Endodermal cell (in vitro differentiated cells): Measurements from ENCODE around the gene SEZ6L. TPM values are rescaled to one million over a fixed set of nuclear protein-coding genes. Genes with fewer than 3 reads are reported as not detected.

Source experiments
- DNase-seq: peaks from one replicate; pipeline ENCODE4 v3.0.0-alpha.2; 2017
- H3K27ac ChIP-seq: 2 replicates; pipeline ENCODE4 v1.5.1; 2013; ENCODE audit warnings: mild to moderate bottlenecking, low read depth, low read length, moderate library complexity
- H3K27me3 ChIP-seq: 2 replicates; pipeline ENCODE4 v1.6.1; 2013; ENCODE audit warnings: mild to moderate bottlenecking, low read length, moderate library complexity; ENCODE audit not compliant: insufficient read depth, control insufficient read depth, poor library complexity, severe bottlenecking
- H3K36me3 ChIP-seq: 2 replicates; pipeline ENCODE4 v1.7.0; 2013; ENCODE audit warnings: mild to moderate bottlenecking, low read length, moderate library complexity; ENCODE audit not compliant: control insufficient read depth, insufficient read depth
- H3K4me1 ChIP-seq: one replicate; pipeline ENCODE4 v1.7.0; 2013; ENCODE audit warnings: low read length; ENCODE audit not compliant: control insufficient read depth, insufficient read depth
- H3K4me3 ChIP-seq: 2 replicates; pipeline ENCODE4 v1.5.1; 2013; ENCODE audit warnings: mild to moderate bottlenecking, low read length, moderate library complexity
- H3K9ac ChIP-seq: 2 replicates; pipeline ENCODE4 v1.6.1; 2013; ENCODE audit warnings: mild to moderate bottlenecking, low read length, moderate library complexity; ENCODE audit not compliant: poor library complexity, severe bottlenecking; ENCODE audit errors: extremely low read depth
- H3K9me3 ChIP-seq: 2 replicates; pipeline ENCODE4 v1.6.1; 2013; ENCODE audit warnings: mild to moderate bottlenecking, low read length, moderate library complexity; ENCODE audit not compliant: control insufficient read depth
- H3K27ac Mint-ChIP-seq: 2 replicates; pipeline ENCODE4 v1.8.0; 2020; ENCODE audit warnings: mixed read lengths
- H3K27me3 Mint-ChIP-seq: 2 replicates; pipeline ENCODE4 v1.8.0; 2021; ENCODE audit warnings: mild to moderate bottlenecking, mixed read lengths; ENCODE audit not compliant: insufficient read depth
- H3K36me3 Mint-ChIP-seq: 2 replicates; pipeline ENCODE4 v1.8.0; 2020; ENCODE audit warnings: low read depth, mixed read lengths
- H3K4me1 Mint-ChIP-seq: 2 replicates; pipeline ENCODE4 v1.8.0; 2020; ENCODE audit warnings: mixed read lengths
- H3K4me3 Mint-ChIP-seq: 2 replicates; pipeline ENCODE4 v1.8.0; 2020; ENCODE audit warnings: mild to moderate bottlenecking, moderate library complexity, mixed read lengths
- H3K9me3 Mint-ChIP-seq: 2 replicates; pipeline ENCODE4 v1.8.0; 2020; ENCODE audit warnings: mild to moderate bottlenecking, mixed read lengths
- CTCF ChIP-seq: fragments of 200-600 bp; sonication (generic); conservative IDR thresholded peaks from 2 replicates; pipeline ENCODE4 v1.5.0; 2021; ENCODE audit warnings: antibody characterized with exemption, mild to moderate bottlenecking
- WGBS, 2 experiments: methylation state at CpG; one replicate each; pipeline versions ENCODE4 v1.1.5 to v1.1.7; 2013; ENCODE audit warnings: missing lambda C conversion rate in 2 of 2, mixed read lengths in 1 of 2; ENCODE audit not compliant: insufficient coverage in 1 of 2, insufficient read length in 1 of 2; 5-methylcytosine and 5-hydroxymethylcytosine counted together
- total RNA-seq, 2 donors: library from RNA; stranded (reverse); fragmentation: NEBNext Ultra II Directional in 1 of 2; extraction: Animal tissue kit (Norgen Biotek cat#: 25700) in 1 of 2; gene quantifications; 2 replicates in 1 of 2; 3 replicates in 1 of 2; pipeline ENCODE4 v1.2.1, GENCODE V29; 2021

The SEZ6L gene
- total RNA-seq, 2 donors from 2014 or later, result 32.1 to 39.4 TPM

GRCh38 chr22:26302726-26303125, 133.5 kb downstream of the SEZ6L start:
- no peaks in the 10 kb centered on the region for H3K9me3 Mint-ChIP-seq
- Histone ChIP-seq H3K9ac (no peak overlapping the region), H3K36me3 (no peaks in the 10 kb centered on the region), H3K27ac (no peak overlapping the region), H3K27me3 (no peaks in the 10 kb centered on the region), H3K4me3 (no peak overlapping the region), H3K4me1 (no peaks in the 10 kb centered on the region), H3K9me3 (no peaks in the 10 kb centered on the region)
- 94 to 100% methylated on average over 3 to 4 of the region's 4 CpGs for WGBS, 2 experiments
- H3K4me1 Mint-ChIP-seq, result no peaks in the 10 kb centered on the region
- no peak overlapping the region for H3K27ac Mint-ChIP-seq
- H3K36me3 Mint-ChIP-seq, result peaks cover 14% of the 10 kb centered on the region
- peaks cover 4% of the 10 kb centered on the region for H3K27me3 Mint-ChIP-seq
- no peak for DNase-seq
- no peak for TF ChIP-seq CTCF
- no peak overlapping the region for H3K4me3 Mint-ChIP-seq

GRCh38 chr22:26303475-26303874, 134.2 kb downstream of the SEZ6L start:
- no peak overlapping the region for H3K27ac Mint-ChIP-seq
- no peaks in the 10 kb centered on the region for H3K4me1 ChIP-seq
- H3K27ac ChIP-seq, result no peak overlapping the region
- no peak overlapping the region for H3K9ac ChIP-seq
- H3K9me3 ChIP-seq, result no peaks in the 10 kb centered on the region
- WGBS, 2 experiments, result 87 to 93% methylated on average over 3 to 4 of the region's 4 CpGs
- peaks cover 4% of the 10 kb centered on the region for H3K27me3 Mint-ChIP-seq
- H3K4me3 ChIP-seq, result no peak overlapping the region
- H3K4me1 Mint-ChIP-seq, result no peaks in the 10 kb centered on the region
- H3K27me3 ChIP-seq, result no peaks in the 10 kb centered on the region
- DNase-seq, result no peak
- no peak overlapping the region for H3K4me3 Mint-ChIP-seq
- no peaks in the 10 kb centered on the region for H3K36me3 ChIP-seq
- TF ChIP-seq CTCF, result no peak
- no peaks in the 10 kb centered on the region for H3K9me3 Mint-ChIP-seq
- peaks cover 14% of the 10 kb centered on the region for H3K36me3 Mint-ChIP-seq

- Histone ChIP-seq H3K27me3 (no peaks in the 10 kb centered on the region), H3K4me1 (no peaks in the 10 kb centered on the region), H3K9ac (no peak overlapping the region), H3K4me3 (no peak overlapping the region), H3K36me3 (no peaks in the 10 kb centered on the region), H3K27ac (no peak overlapping the region), H3K9me3 (no peaks in the 10 kb centered on the region)
- DNase-seq, result no peak
- TF ChIP-seq CTCF, result no peak
- Mint-ChIP-seq H3K9me3 (no peaks in the 10 kb centered on the region), H3K4me1 (no peaks in the 10 kb centered on the region), H3K27ac (no peak overlapping the region), H3K36me3 (peaks cover 3% of the 10 kb centered on the region), H3K27me3 (peaks cover 4% of the 10 kb centered on the region), H3K4me3 (no peak overlapping the region)
- 67 to 69% methylated on average over 2 of the region's 3 CpGs for WGBS, 2 experiments
These were observed 135.5 kb downstream of the SEZ6L start for GRCh38 chr22:26304730-26305129.
